ENCODE measurements around the gene PKN2.
A peak's percentile ranks its signal among the peaks of the same experiment; 100 is the strongest.
"Not testable (repeated sequence)": the region's sequence is repeated elsewhere in the genome, so short reads cannot be mapped to it uniquely, and the experiment has no call there.

Gene PKN2

GRCh38 chr1:88791192-88791591 lies 107.1 kb downstream of the PKN2 start:
- no peak for DNase-seq (ENCODE audit: low spot score)

GRCh38 chr1:88799491-88799890 lies 115.4 kb downstream of the PKN2 start:
- DNase-seq (ENCODE audit: low spot score), result no peak

- peak; percentile 53 for DNase-seq (ENCODE audit: low spot score)
Observed at GRCh38 chr1:88800382-88801051, 116.4 kb downstream of the PKN2 start.

- DNase-seq (ENCODE audit: low spot score), result no peak
Observed at GRCh38 chr1:88801575-88802208, 117.6 kb downstream of the PKN2 start.

- DNase-seq (ENCODE audit: low spot score), result no peak
Observed at GRCh38 chr1:88802404-88802803, 118.3 kb downstream of the PKN2 start.

- no peak for DNase-seq (ENCODE audit: low spot score)
Observed at GRCh38 chr1:88802950-88803349, 118.9 kb downstream of the PKN2 start.

- DNase-seq (ENCODE audit: low spot score), result no peak
Observed at GRCh38 chr1:88803444-88803843, 119.4 kb downstream of the PKN2 start.

GRCh38 chr1:88812366-88812765 lies 128.3 kb downstream of the PKN2 start:
- DNase-seq (ENCODE audit: low spot score), result no peak

- DNase-seq (ENCODE audit: low spot score), result no peak
Observed at GRCh38 chr1:88813471-88813870, 129.4 kb downstream of the PKN2 start.

GRCh38 chr1:88819642-88820041 lies 135.6 kb downstream of the PKN2 start:
- not testable (repeated sequence) for DNase-seq (ENCODE audit: low spot score)

- no peak for DNase-seq (ENCODE audit: low spot score)
Observed at GRCh38 chr1:88825721-88826120, 141.6 kb downstream of the PKN2 start.

- DNase-seq (ENCODE audit: low spot score), result no peak
Observed at GRCh38 chr1:88847643-88848042, 163.6 kb downstream of the PKN2 start.

GRCh38 chr1:88851303-88852063 lies 167.4 kb downstream of the PKN2 start:
- no peak for DNase-seq (ENCODE audit: low spot score)

GRCh38 chr1:88867743-88868521 lies 183.9 kb downstream of the PKN2 start:
- DNase-seq (ENCODE audit: low spot score), result no peak

- not testable (repeated sequence) for DNase-seq (ENCODE audit: low spot score)
Observed at GRCh38 chr1:88869644-88870043, 185.6 kb downstream of the PKN2 start.

GRCh38 chr1:88873737-88874349 lies 189.8 kb downstream of the PKN2 start:
- DNase-seq (ENCODE audit: low spot score), result no peak

GRCh38 chr1:88875595-88875994 lies 191.5 kb downstream of the PKN2 start:
- no peak for DNase-seq (ENCODE audit: low spot score)

- no peak for DNase-seq (ENCODE audit: low spot score)
Observed at GRCh38 chr1:88876573-88877365, 192.7 kb downstream of the PKN2 start.

GRCh38 chr1:88877382-88877825 lies 193.3 kb downstream of the PKN2 start:
- no peak for DNase-seq (ENCODE audit: low spot score)

GRCh38 chr1:88877911-88878310 lies 193.8 kb downstream of the PKN2 start:
- no peak for DNase-seq (ENCODE audit: low spot score)

- DNase-seq (ENCODE audit: low spot score), result no peak
Observed at GRCh38 chr1:88878731-88879130, 194.7 kb downstream of the PKN2 start.

Measured in D341Med (cell line).